Measurements from ENCODE around the gene DRAXIN. TPM values are rescaled to one million over a fixed set of nuclear protein-coding genes. Genes with fewer than 3 reads are reported as not detected.

The DRAXIN gene
- total RNA-seq, 4 donors from 2014 or later: 0.06 to 0.41 TPM; not detected in 2

GRCh38 chr1:11735854-11736745 is 44.6 kb downstream of the DRAXIN start, which contains the start of gene AGTRAP:
Gene AGTRAP, plus strand, starts transcription at chr1:11736136. Its CDS starts 73 bp downstream, at chr1:11736209.
- no peaks in the 10 kb centered on the region for H3K27me3 ChIP-seq
- no peaks in the 10 kb centered on the region for H3K9me3 ChIP-seq
- H3K27ac ChIP-seq: peak within 1 kb of the TSS; percentile 78 to 85
- TF ChIP-seq, protein P1, sequence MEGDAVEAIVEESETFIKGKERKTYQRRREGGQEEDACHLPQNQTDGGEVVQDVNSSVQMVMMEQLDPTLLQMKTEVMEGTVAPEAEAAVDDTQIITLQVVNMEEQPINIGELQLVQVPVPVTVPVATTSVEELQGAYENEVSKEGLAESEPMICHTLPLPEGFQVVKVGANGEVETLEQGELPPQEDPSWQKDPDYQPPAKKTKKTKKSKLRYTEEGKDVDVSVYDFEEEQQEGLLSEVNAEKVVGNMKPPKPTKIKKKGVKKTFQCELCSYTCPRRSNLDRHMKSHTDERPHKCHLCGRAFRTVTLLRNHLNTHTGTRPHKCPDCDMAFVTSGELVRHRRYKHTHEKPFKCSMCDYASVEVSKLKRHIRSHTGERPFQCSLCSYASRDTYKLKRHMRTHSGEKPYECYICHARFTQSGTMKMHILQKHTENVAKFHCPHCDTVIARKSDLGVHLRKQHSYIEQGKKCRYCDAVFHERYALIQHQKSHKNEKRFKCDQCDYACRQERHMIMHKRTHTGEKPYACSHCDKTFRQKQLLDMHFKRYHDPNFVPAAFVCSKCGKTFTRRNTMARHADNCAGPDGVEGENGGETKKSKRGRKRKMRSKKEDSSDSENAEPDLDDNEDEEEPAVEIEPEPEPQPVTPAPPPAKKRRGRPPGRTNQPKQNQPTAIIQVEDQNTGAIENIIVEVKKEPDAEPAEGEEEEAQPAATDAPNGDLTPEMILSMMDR (IDR thresholded peaks at IDR 0.05): peak in 1 of 4 experiments; percentile 5
- peak; percentile 31 to 61 for TF ChIP-seq POLR2A (IDR thresholded peaks at IDR 0.05)
- peak within 1 kb of the TSS; percentile 69 to 76 for H3K4me3 ChIP-seq
- peak; percentile 96 to 97 for DNase-seq
- no peaks in the 10 kb centered on the region for H3K36me3 ChIP-seq
- intact Hi-C loops (cut with DNase I; ENCODE audit: low total_unique reads): loop anchor here (10.0 kb wide), 1 partner anchor 69 kb away; the partner anchor contains the start of genes CLCN6 and MTHFR
- H3K4me1 ChIP-seq: no peaks in the 10 kb centered on the region

DNA sequence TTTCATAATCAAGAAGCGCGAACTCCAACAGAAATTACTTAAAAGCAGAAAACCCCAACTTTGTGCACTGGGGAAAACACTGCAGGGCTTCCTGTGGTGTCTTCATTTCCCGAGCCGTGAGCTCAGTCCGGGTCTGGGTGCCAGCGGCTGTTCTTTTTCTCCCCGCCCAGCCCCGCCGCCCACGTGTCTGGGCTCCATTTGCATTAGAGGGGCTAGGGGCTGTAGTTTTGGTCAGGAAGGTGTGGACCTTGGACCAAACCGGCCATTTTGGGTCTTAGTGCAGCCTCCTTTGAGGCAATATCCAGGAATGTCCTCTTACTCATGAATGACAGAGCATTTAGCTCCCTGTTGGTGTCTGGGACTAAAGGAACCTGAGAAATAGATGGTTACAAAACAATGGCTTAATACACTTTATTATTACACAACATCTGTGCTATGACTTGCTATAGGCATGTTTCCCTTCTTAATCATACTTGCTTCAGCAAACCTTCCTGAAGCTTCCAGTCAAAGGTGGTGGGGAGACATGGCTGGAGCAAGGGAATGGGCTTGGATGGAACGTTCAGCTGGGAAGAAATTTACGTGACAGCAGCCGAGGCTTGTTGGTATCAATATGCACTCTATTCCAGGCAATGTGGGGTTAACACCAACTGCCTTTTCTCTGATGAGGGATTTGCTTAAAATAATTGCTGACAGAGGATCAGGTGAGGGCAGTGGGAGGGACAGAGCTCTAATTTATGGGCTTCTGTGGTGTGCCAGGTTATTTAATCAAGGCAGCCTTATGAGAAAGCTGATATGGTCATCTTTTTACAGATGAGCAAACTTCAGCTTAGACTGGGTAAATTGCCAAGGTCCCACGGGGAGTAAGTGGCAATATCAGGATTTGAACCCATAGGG is 45.5 kb downstream of the DRAXIN start:
- peak overlapping the region; percentile 78 to 85 for H3K27ac ChIP-seq
- H3K4me1 ChIP-seq: no peaks in the 10 kb centered on the region

DNA sequence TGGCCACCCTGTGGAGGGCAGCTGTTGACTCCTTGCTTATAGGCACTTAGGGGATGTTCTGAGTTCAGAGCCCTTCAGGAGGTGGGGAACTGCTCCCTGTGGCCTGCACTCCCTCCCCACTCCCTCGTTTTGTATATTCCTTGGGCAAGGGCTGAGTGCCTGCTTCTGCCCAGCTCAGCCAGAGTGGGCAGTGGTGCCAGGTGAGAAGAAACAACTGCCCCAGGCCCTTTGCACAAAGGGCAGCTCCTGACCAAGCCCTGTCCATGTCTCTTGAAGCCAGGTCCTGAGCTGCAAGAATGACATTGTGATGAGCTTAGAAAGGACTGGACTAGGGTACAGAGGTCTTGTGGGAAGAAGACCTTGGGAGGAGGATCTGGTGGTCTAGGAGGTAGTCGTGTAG is 46.6 kb downstream of the DRAXIN start:
- intact Hi-C loops (cut with DNase I; ENCODE audit: low total_unique reads): loop anchor here (10.0 kb wide), 1 partner anchor 67 kb away; the partner anchor contains the start of genes CLCN6 and MTHFR
- Histone ChIP-seq H3K36me3 (no peaks in the 10 kb centered on the region), H3K4me3 (no peak overlapping the region), H3K27me3 (no peaks in the 10 kb centered on the region), H3K27ac (no peak overlapping the region), H3K9me3 (no peaks in the 10 kb centered on the region), H3K4me1 (no peaks in the 10 kb centered on the region)
- no peak for TF ChIP-seq POLR2A (IDR thresholded peaks at IDR 0.05)
- TF ChIP-seq, protein P1 (IDR thresholded peaks at IDR 0.05): no peak
- no peak for DNase-seq

More for the DNA sequence above, 45.5 kb downstream of the DRAXIN start:
- no peaks in the 10 kb centered on the region for H3K36me3 ChIP-seq
- DNase-seq: peak; percentile 59 to 63
- no peaks in the 10 kb centered on the region for H3K9me3 ChIP-seq
- intact Hi-C loops (cut with DNase I; ENCODE audit: low total_unique reads): loop anchor here (10.0 kb wide), 1 partner anchor 68 kb away; the partner anchor contains the start of genes CLCN6 and MTHFR
- H3K27me3 ChIP-seq: no peaks in the 10 kb centered on the region
- TF ChIP-seq, protein P1 (IDR thresholded peaks at IDR 0.05): no peak
- TF ChIP-seq POLR2A (IDR thresholded peaks at IDR 0.05): no peak
- H3K4me3 ChIP-seq: peak overlapping the region; percentile 69 to 76

DNA sequence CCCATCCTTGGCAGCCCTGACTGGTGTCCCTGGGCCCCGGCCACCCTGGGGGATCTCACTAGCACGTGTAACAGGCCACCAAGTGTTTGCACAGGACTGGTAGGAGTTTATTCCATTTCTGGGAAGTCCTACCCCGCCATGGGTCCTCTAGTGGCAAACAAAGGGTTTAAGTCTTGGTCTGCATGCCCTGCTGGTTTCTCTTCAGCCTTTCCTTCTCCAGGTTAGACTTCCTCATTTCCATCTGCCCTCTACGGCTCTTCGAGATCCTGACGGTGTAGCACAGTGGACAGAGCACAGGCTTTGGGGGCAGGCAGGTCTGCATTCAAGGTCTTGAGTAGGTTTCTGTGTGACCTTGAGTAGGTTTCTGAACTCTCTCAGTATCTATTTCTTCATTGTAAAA is 47.3 kb downstream of the DRAXIN start:
- TF ChIP-seq, protein P1 (IDR thresholded peaks at IDR 0.05): no peak
- TF ChIP-seq POLR2A (IDR thresholded peaks at IDR 0.05): no peak
- intact Hi-C loops (cut with DNase I; ENCODE audit: low total_unique reads): loop anchor here (10.0 kb wide), 1 partner anchor 66 kb away; the partner anchor contains the start of genes CLCN6 and MTHFR
- Histone ChIP-seq H3K36me3 (no peaks in the 10 kb centered on the region), H3K27me3 (no peaks in the 10 kb centered on the region), H3K27ac (no peak overlapping the region), H3K4me3 (no peak overlapping the region), H3K4me1 (no peaks in the 10 kb centered on the region), H3K9me3 (no peaks in the 10 kb centered on the region)
- no peak for DNase-seq

Measured in uterus (tissue), 4 donors.